A549 (cell line): ENCODE results near the gene HSPB7. TPM values are rescaled to one million over a fixed set of nuclear protein-coding genes. Genes with fewer than 3 reads are reported as not detected.
"Not testable (repeated sequence)": the region's sequence is repeated elsewhere in the genome, so short reads cannot be mapped to it uniquely, and the experiment has no call there.

ENCODE experiments used
- ATAC-seq, 2 experiments: fragments of 200-7000 bp in 1 of 2; fragments of >200 bp in 1 of 2; cut with Nextera tagmentation in 1 of 2; cut with Tn5 transposase in 1 of 2; 3 replicates each; pipeline versions ENCODE4 v1.8.0 to v1.9.1; 2018 to 2020; ENCODE audit warnings: mild to moderate bottlenecking in 1 of 2, moderate library complexity in 1 of 2
- CTCF ChIA-PET: fragments of 300-600 bp; sonication (Branson Sonifier 250); formaldehyde crosslinking; extraction: SDS; loops from one replicate; lab custom pipeline; 2021; ENCODE audit warnings: antibody characterized with exemption, inconsistent platforms; lab: Yijun Ruan, JAX
- POLR2A ChIA-PET: fragments of 350-600 bp; formaldehyde crosslinking; extraction: SDS; loops from one replicate; lab custom pipeline; 2021; ENCODE audit warnings: antibody characterized with exemption, inconsistent platforms; lab: Yijun Ruan, JAX
- DNase-seq, 2 experiments: peaks; one replicate each; pipeline versions ENCODE4 v3.0.0 to v3.0.0-alpha.2; 2011 to 2016; ENCODE audit warnings: low read depth in 1 of 2, low spot score in 1 of 2
- FAIRE-seq: peaks from 2 replicates; lab custom pipeline; 2011; peaks lifted over from hg19 to GRCh38; lab: Jason Lieb, UNC
- H3K27ac ChIP-seq, 2 experiments: fragments of >200 bp; sonication (Bioruptor Twin); formaldehyde crosslinking; 3 replicates each; pipeline ENCODE4 v1.5.1; 2016 to 2017
- H3K4me1 ChIP-seq: fragments of >200 bp; sonication (Bioruptor Twin); formaldehyde crosslinking; 3 replicates; pipeline ENCODE4 v1.6.1; 2016
- H3K4me2 ChIP-seq: fragments of >200 bp; sonication (Bioruptor Twin); formaldehyde crosslinking; 3 replicates; pipeline ENCODE4 v1.6.1; 2016
- H3K4me3 ChIP-seq: fragments of >200 bp; sonication (Bioruptor Twin); formaldehyde crosslinking; 3 replicates; pipeline ENCODE4 v1.5.1; 2016
- H3K9me3 ChIP-seq: fragments of >200 bp; sonication (Bioruptor Twin); formaldehyde crosslinking; 3 replicates; pipeline ENCODE4 v1.6.1; 2016
- CBX2 ChIP-seq: fragments of 200-600 bp; sonication (generic); IDR thresholded peaks from 2 replicates; pipeline ENCODE4 v1.6.1; 2016; ENCODE audit warnings: low read depth, mild to moderate bottlenecking, borderline replicate concordance
- CBX8 ChIP-seq: fragments of 200-600 bp; sonication (generic); IDR thresholded peaks from 2 replicates; pipeline ENCODE4 v1.6.1; 2016
- CEBPB ChIP-seq, 2 experiments: fragments of >200 bp in 1 of 2; sonication (Bioruptor Twin) in 1 of 2; formaldehyde crosslinking in 1 of 2; IDR thresholded peaks; 2 replicates each; pipeline ENCODE4 v1.6.1; 2012 to 2016
- E2F6 ChIP-seq: IDR thresholded peaks from 2 replicates; pipeline ENCODE4 v1.6.1; 2012; ENCODE audit warnings: low read depth, borderline replicate concordance
- EHMT2 ChIP-seq: fragments of 200-600 bp; sonication (generic); IDR thresholded peaks from 2 replicates; pipeline ENCODE4 v1.6.1; 2016; ENCODE audit warnings: antibody characterized with exemption, low read depth, mild to moderate bottlenecking, moderate library complexity
- FOSL2 ChIP-seq, 2 experiments: fragments of 450-650 bp in 1 of 2; fragments of >200 bp in 1 of 2; sonication (Bioruptor Twin) in 1 of 2; formaldehyde crosslinking; IDR thresholded peaks; 2 replicates each; pipeline versions ENCODE4 v1.5.0 to v1.6.1; 2016 to 2020; ENCODE audit warnings: mild to moderate bottlenecking in 1 of 2, moderate library complexity in 1 of 2
- FOXS1 ChIP-seq: fragments of 250-450 bp; sonication (Bioruptor Pico); IDR thresholded peaks from 2 replicates; pipeline ENCODE4 v1.5.0; 2020; ENCODE audit warnings: mild to moderate bottlenecking, moderate library complexity
- HDAC2 ChIP-seq: fragments of 200-600 bp; sonication (generic); IDR thresholded peaks from 2 replicates; pipeline ENCODE4 v1.6.1; 2016
- HES2 ChIP-seq: fragments of >200 bp; sonication (Bioruptor Twin); formaldehyde crosslinking; IDR thresholded peaks from 2 replicates; pipeline ENCODE4 v1.6.1; 2016
- HOXA7 ChIP-seq: fragments of 250-450 bp; sonication (Bioruptor Pico); IDR thresholded peaks from 2 replicates; pipeline ENCODE4 v1.5.0; 2020; ENCODE audit warnings: mild to moderate bottlenecking, moderate library complexity
- KDM1A ChIP-seq: fragments of 200-600 bp; sonication (generic); IDR thresholded peaks from 2 replicates; pipeline ENCODE4 v1.6.1; 2016; ENCODE audit warnings: low read depth, mild to moderate bottlenecking
- MAZ ChIP-seq: fragments of 150-350 bp; IDR thresholded peaks from 2 replicates; pipeline ENCODE4 v1.6.1; 2014; ENCODE audit warnings: antibody characterized with exemption, low read depth, low read length, borderline replicate concordance
- NR3C1 ChIP-seq: fragments of >200 bp; sonication (Bioruptor Twin); formaldehyde crosslinking; IDR thresholded peaks from 3 replicates; pipeline ENCODE4 v1.6.1; 2017
- PBX3 ChIP-seq: IDR thresholded peaks from 2 replicates; pipeline ENCODE4 v1.6.1; 2012
- RAD21 ChIP-seq, 2 experiments: fragments of >200 bp in 1 of 2; sonication (Bioruptor Twin) in 1 of 2; formaldehyde crosslinking in 1 of 2; IDR thresholded peaks in 1 of 2; conservative IDR thresholded peaks in 1 of 2; 2 replicates in 1 of 2; 3 replicates in 1 of 2; pipeline ENCODE4 v1.6.1; 2012 to 2018; ENCODE audit warnings: inconsistent platforms in 1 of 2
- RCOR1 ChIP-seq: fragments of 150-350 bp; IDR thresholded peaks from 2 replicates; pipeline ENCODE4 v1.6.1; 2014; ENCODE audit warnings: antibody characterized with exemption, low read length, low read depth
- RNF2 ChIP-seq: fragments of 200-600 bp; sonication (generic); IDR thresholded peaks from 2 replicates; pipeline ENCODE4 v1.6.1; 2016; ENCODE audit warnings: low read depth, mild to moderate bottlenecking, antibody characterized with exemption, moderate library complexity, borderline replicate concordance
- SMC3 ChIP-seq: fragments of >200 bp; sonication (Bioruptor Twin); formaldehyde crosslinking; IDR thresholded peaks from 3 replicates; pipeline ENCODE4 v1.6.1; 2018; ENCODE audit warnings: inconsistent platforms
- ZFP36 ChIP-seq: fragments of 450-650 bp; IDR thresholded peaks from 2 replicates; pipeline ENCODE4 v1.6.1; 2014; ENCODE audit warnings: borderline replicate concordance; ENCODE audit not compliant: partially characterized antibody
- ZSCAN20 ChIP-seq: fragments of 250-450 bp; sonication (Bioruptor Pico); IDR thresholded peaks from 2 replicates; pipeline ENCODE4 v1.8.0; 2022; ENCODE audit warnings: mild to moderate bottlenecking, moderate library complexity
- WGBS: methylation state at CpG from one replicate; pipeline ENCODE4 v1.1.6; 2017; ENCODE audit errors: missing lambda C conversion rate; 5-methylcytosine and 5-hydroxymethylcytosine counted together
- polyA plus RNA-seq, 4 experiments: library from polyadenylated mRNA; depleted of rRNA in 3 of 4; stranded (reverse); fragments of >200 nt; fragmentation: RNase III in 1 of 4; extraction: RNeasy Plus Mini Kit Qiagen cat#74134 plus additional on column Dnase treatment in 1 of 4; gene quantifications; 2 replicates in 3 of 4; 3 replicates in 1 of 4; pipeline ENCODE4 v1.2.3, GENCODE V29; 2011 to 2017
- TF ChIP-seq, protein P1 (sequence below): fragments of >200 bp; sonication (Bioruptor Twin); formaldehyde crosslinking; IDR thresholded peaks from 3 replicates; pipeline ENCODE4 v1.5.1; 2016

Gene HSPB7
- polyA plus RNA-seq, 2 of the 4 experiments (the other 2 are of a cell fraction) = not detected

GRCh38 chr1:16036461-16036860, 18.6 kb upstream of the HSPB7 start:
- FAIRE-seq, H3K27ac ChIP-seq, H3K9me3 ChIP-seq, DNase-seq, ATAC-seq, H3K4me3 ChIP-seq, H3K4me1 ChIP-seq, H3K4me2 ChIP-seq, POLR2A ChIA-PET: not testable (repeated sequence)
- CTCF ChIA-PET = interaction anchor here (1.5 kb wide), 1 partner anchor 9 kb away, joined by 6 read pairs; no protein-coding TSS in a partner anchor
- WGBS = no CpG with 5 or more reads among the region's 11 CpGs

GRCh38 chr1:16033103-16033632, 15.3 kb upstream of the HSPB7 start:
- H3K9me3 ChIP-seq, H3K4me3 ChIP-seq, H3K27ac ChIP-seq, POLR2A ChIA-PET, H3K4me1 ChIP-seq, ATAC-seq, H3K4me2 ChIP-seq, DNase-seq, FAIRE-seq: not testable (repeated sequence)
- CTCF ChIA-PET = interaction anchor here (0.7 to 4.9 kb wide), 10 partner anchors 12 to 57 kb away, joined by 3 to 37 read pairs (median 4); partner anchors contain the start of genes HSPB7 and ZBTB17
- WGBS = 67% methylated on average over 6 of the region's 7 CpGs

DNA sequence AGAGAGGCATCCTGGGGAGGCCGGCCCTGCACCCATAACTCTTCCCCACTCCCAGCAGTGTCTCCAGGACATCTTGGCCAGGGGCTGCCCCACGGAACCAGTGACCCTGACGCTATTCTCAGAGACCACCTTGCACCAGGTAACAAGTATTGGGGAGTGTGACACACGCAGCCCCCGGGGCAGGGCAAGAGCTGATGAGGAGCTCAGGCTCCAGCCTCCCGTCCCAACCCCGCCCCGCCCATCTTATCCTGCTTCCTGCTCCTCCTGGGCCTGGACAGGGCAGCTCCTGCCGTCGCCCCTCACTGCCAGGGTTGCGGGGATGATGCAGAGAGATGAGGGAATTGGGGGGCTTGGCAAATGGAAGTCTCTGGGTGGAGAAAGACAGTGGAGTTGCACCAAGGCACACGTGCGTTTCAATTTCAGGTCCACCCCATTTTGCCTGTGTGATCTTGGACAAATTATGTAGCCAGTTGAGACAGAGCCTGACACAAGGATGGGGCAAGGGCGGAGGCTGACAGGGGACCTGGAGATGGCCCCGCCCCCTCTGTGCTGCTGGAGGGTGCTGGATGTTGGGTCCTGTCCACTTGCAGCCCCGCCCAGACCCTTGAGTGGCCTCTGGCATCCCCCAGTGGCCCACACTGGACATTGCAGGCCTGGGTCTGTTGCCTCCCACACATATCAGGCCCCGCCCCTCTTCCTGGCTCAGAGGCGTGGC, 14.7 kb upstream of the HSPB7 start:
- CTCF ChIA-PET = interaction anchor here (0.7 to 4.9 kb wide), 11 partner anchors 12 to 56 kb away, joined by 3 to 37 read pairs (median 4); partner anchors contain the start of genes HSPB7 and ZBTB17
- no peak overlapping the region for H3K4me3 ChIP-seq

DNA sequence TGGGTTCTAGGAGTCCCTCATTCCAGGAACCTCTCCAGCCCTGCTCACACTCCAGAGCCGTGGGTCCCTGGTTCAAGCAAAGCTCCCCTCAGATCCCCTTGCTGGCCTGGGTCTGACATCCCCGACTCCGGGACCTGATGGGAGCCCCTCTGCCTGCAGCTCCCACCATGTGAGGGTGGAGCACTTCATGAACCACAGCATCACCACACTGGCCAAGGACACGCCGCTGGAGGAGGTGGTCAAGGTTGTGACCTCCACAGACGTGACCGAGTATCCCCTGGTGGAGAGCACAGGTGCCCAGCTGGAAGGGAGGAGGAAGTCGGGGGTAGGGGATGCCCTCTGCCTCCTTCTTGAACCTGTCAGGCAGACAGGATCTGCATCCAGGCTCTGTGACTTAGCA, 13.7 kb upstream of the HSPB7 start:
- FAIRE-seq = no peak
- Histone ChIP-seq H3K4me1 (peaks cover 5% of the 10 kb centered on the region), H3K4me2 (no peak overlapping the region), H3K4me3 (no peak overlapping the region), H3K27ac (no peak overlapping the region), H3K9me3 (no peaks in the 10 kb centered on the region)
- POLR2A ChIA-PET = no interaction called here
- no peak for ATAC-seq
- CTCF ChIA-PET = interaction anchor here (0.7 to 4.9 kb wide), 7 partner anchors 11 to 157 kb away, joined by 3 to 37 read pairs (median 4); partner anchors contain the start of gene HSPB7
- TF ChIP-seq CEBPB (IDR thresholded peaks at IDR 0.05) = no peak
- no peak for TF ChIP-seq NR3C1
- no peak for TF ChIP-seq ZFP36
- DNase-seq = no peak
- 74% methylated on average over 5 of the region's 8 CpGs for WGBS

More for the DNA sequence above, 14.7 kb upstream of the HSPB7 start:
- DNase-seq (peak; percentile 77 to 86), FAIRE-seq (no peak), ATAC-seq (peak; percentile 76 to 95)
- POLR2A ChIA-PET = no interaction called here
- TF ChIP-seq MAZ (0 out of 2 replicates have a peak, but pooled peaks have one; percentile 45), RAD21 (conservative IDR thresholded peaks at IDR 0.05 in 1 of 2, IDR thresholded peaks at IDR 0.05 in 1 of 2) (peak; percentile 74 to 76), HOXA7 (CRISPR knock-in tag) (no peak), SMC3 (peak; percentile 69)
- TF ChIP-seq, protein P1, sequence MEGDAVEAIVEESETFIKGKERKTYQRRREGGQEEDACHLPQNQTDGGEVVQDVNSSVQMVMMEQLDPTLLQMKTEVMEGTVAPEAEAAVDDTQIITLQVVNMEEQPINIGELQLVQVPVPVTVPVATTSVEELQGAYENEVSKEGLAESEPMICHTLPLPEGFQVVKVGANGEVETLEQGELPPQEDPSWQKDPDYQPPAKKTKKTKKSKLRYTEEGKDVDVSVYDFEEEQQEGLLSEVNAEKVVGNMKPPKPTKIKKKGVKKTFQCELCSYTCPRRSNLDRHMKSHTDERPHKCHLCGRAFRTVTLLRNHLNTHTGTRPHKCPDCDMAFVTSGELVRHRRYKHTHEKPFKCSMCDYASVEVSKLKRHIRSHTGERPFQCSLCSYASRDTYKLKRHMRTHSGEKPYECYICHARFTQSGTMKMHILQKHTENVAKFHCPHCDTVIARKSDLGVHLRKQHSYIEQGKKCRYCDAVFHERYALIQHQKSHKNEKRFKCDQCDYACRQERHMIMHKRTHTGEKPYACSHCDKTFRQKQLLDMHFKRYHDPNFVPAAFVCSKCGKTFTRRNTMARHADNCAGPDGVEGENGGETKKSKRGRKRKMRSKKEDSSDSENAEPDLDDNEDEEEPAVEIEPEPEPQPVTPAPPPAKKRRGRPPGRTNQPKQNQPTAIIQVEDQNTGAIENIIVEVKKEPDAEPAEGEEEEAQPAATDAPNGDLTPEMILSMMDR = peak; percentile 53
- peak overlapping the region; percentile 42; the same call in 1 of the 3 replicates for H3K4me2 ChIP-seq
- H3K9me3 ChIP-seq = no peaks in the 10 kb centered on the region
- 26% methylated on average over 8 of the region's 18 CpGs for WGBS
- peaks cover 5% of the 10 kb centered on the region for H3K4me1 ChIP-seq
- H3K27ac ChIP-seq = no peak overlapping the region

GRCh38 chr1:16029288-16029687, 11.4 kb upstream of the HSPB7 start:
- POLR2A ChIA-PET = no interaction called here
- Histone ChIP-seq H3K4me1 (peaks cover 5% of the 10 kb centered on the region), H3K4me3 (no peak overlapping the region), H3K27ac (no peak overlapping the region), H3K4me2 (no peak overlapping the region), H3K9me3 (no peaks in the 10 kb centered on the region)
- ATAC-seq (no peak), FAIRE-seq (no peak), DNase-seq (no peak)
- WGBS = no CpG with 5 or more reads among the region's 1 CpG
- CTCF ChIA-PET = interaction anchor here (1.1 kb wide), 1 partner anchor 20 kb away, joined by 3 read pairs; no protein-coding TSS in a partner anchor
- TF ChIP-seq ZSCAN20 = no peak
- TF ChIP-seq RNF2 = no peak
- no peak for TF ChIP-seq HES2
- TF ChIP-seq FOXS1 = no peak
- no peak for TF ChIP-seq CBX2
- TF ChIP-seq NR3C1 = no peak
- no peak for TF ChIP-seq EHMT2
- TF ChIP-seq KDM1A = no peak
- TF ChIP-seq CBX8 = no peak
- no peak for TF ChIP-seq PBX3
- no peak for TF ChIP-seq FOSL2 (IDR thresholded peaks at IDR 0.05)
- TF ChIP-seq FOSL2 (CRISPR knock-in tag; IDR thresholded peaks at IDR 0.05) = no peak
- no peak for TF ChIP-seq RCOR1
- no peak for TF ChIP-seq SMC3
- TF ChIP-seq E2F6 = no peak
- TF ChIP-seq HDAC2 = no peak
